Measurements from ENCODE around the gene KLF15.

DNA sequence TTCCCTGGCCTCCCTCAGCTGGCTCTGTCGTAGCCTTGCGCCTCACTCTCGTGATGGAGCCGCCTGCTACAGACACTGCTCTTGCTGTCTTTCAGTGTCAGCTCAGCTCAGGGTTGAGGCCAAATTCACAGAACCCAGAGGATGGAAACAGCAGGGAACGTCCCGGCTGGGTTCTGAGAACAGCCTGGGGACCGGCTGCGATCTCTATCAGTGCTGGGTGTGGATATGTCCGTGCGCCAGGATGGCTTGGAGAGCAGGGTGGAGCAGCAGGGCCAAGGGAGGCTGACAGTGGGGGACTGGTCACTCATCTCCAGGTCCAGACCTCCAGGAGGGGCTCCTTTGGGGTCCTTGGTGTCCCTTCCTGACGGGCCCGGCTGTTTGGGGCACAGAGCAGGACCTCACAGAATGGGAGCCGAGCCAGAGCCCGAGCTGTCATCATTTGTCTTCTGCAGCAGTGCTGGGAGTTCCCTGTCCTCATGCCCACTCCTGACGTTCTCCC, 18.4 kb downstream of the KLF15 start:
- TF ChIP-seq EP300 (IDR thresholded peaks at IDR 0.05) = no peak
- TF ChIP-seq, protein P1, sequence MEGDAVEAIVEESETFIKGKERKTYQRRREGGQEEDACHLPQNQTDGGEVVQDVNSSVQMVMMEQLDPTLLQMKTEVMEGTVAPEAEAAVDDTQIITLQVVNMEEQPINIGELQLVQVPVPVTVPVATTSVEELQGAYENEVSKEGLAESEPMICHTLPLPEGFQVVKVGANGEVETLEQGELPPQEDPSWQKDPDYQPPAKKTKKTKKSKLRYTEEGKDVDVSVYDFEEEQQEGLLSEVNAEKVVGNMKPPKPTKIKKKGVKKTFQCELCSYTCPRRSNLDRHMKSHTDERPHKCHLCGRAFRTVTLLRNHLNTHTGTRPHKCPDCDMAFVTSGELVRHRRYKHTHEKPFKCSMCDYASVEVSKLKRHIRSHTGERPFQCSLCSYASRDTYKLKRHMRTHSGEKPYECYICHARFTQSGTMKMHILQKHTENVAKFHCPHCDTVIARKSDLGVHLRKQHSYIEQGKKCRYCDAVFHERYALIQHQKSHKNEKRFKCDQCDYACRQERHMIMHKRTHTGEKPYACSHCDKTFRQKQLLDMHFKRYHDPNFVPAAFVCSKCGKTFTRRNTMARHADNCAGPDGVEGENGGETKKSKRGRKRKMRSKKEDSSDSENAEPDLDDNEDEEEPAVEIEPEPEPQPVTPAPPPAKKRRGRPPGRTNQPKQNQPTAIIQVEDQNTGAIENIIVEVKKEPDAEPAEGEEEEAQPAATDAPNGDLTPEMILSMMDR (IDR thresholded peaks at IDR 0.05) = no peak
- no peak for TF ChIP-seq POLR2A (IDR thresholded peaks at IDR 0.05)
